Suprapubic skin (tissue), 4 donors: ENCODE data around the gene GABRR1. TPM values are rescaled to one million over a fixed set of nuclear protein-coding genes. Genes with fewer than 3 reads are reported as not detected.
A peak's percentile ranks its signal among the peaks of the same experiment; 100 is the strongest.

Source experiments
- DNase-seq, 2 donors: peaks; one replicate each; pipeline ENCODE4 v3.0.0-alpha.2; 2019; ENCODE audit warnings: low spot score in 2 of 2
- H3K27ac ChIP-seq: fragments of 200-600 bp; sonication (generic); one replicate; pipeline ENCODE4 v1.5.1; 2019
- H3K27me3 ChIP-seq: fragments of 200-600 bp; sonication (generic); one replicate; pipeline ENCODE4 v1.5.1; 2019
- H3K36me3 ChIP-seq: fragments of 200-600 bp; sonication (generic); one replicate; pipeline ENCODE4 v1.5.1; 2019
- H3K4me1 ChIP-seq: fragments of 200-600 bp; sonication (generic); one replicate; pipeline ENCODE4 v1.5.1; 2019
- H3K4me3 ChIP-seq: fragments of 200-600 bp; sonication (generic); one replicate; pipeline ENCODE4 v1.5.1; 2019; ENCODE audit warnings: mild to moderate bottlenecking
- H3K9me3 ChIP-seq: fragments of 200-600 bp; sonication (generic); one replicate; pipeline ENCODE4 v1.5.1; 2019
- EP300 ChIP-seq: sonication (generic); formaldehyde crosslinking; IDR thresholded peaks from one replicate; pipeline ENCODE4 v1.6.1; 2017; ENCODE audit warnings: antibody characterized with exemption
- POLR2A ChIP-seq, 2 donors: fragments of 450-650 bp; IDR thresholded peaks; one replicate each; pipeline ENCODE4 v1.6.1; 2017; ENCODE audit warnings: antibody characterized with exemption in 2 of 2, mild to moderate bottlenecking in 2 of 2, moderate library complexity in 2 of 2
- POLR2AphosphoS5 ChIP-seq, 3 donors: sonication (generic); formaldehyde crosslinking; IDR thresholded peaks; one replicate each; pipeline ENCODE4 v1.6.1; 2017; ENCODE audit warnings: antibody characterized with exemption in 3 of 3
- WGBS: methylation state at CpG from one replicate; pipeline ENCODE4 v1.1.5; 2018; 5-methylcytosine and 5-hydroxymethylcytosine counted together
- total RNA-seq, 4 donors: library from RNA; depleted of rRNA; stranded (reverse); fragments of >200 nt; gene quantifications; one replicate each; pipeline ENCODE4 v1.1.0, GENCODE V29; 2016
- TF ChIP-seq, protein P1 (sequence below), 2 donors: fragments of 200-600 bp in 1 of 2; fragments of 450-650 bp in 1 of 2; sonication (generic) in 1 of 2; IDR thresholded peaks; one replicate each; pipeline ENCODE4 v1.5.1; 2016 to 2019; ENCODE audit warnings: antibody characterized with exemption in 2 of 2, mild to moderate bottlenecking in 1 of 2, moderate library complexity in 1 of 2

Gene GABRR1
- total RNA-seq, 4 donors from 2014 or later = 0.48 to 0.52 TPM; not detected in 2

- Histone ChIP-seq H3K36me3 (no peaks in the 10 kb centered on the region), H3K27me3 (no peaks in the 10 kb centered on the region), H3K9me3 (no peaks in the 10 kb centered on the region), H3K4me1 (no peaks in the 10 kb centered on the region), H3K27ac (no peak overlapping the region), H3K4me3 (no peak overlapping the region)
- 87% methylated on average over 4 of the region's 4 CpGs for WGBS
- TF ChIP-seq, protein P1, sequence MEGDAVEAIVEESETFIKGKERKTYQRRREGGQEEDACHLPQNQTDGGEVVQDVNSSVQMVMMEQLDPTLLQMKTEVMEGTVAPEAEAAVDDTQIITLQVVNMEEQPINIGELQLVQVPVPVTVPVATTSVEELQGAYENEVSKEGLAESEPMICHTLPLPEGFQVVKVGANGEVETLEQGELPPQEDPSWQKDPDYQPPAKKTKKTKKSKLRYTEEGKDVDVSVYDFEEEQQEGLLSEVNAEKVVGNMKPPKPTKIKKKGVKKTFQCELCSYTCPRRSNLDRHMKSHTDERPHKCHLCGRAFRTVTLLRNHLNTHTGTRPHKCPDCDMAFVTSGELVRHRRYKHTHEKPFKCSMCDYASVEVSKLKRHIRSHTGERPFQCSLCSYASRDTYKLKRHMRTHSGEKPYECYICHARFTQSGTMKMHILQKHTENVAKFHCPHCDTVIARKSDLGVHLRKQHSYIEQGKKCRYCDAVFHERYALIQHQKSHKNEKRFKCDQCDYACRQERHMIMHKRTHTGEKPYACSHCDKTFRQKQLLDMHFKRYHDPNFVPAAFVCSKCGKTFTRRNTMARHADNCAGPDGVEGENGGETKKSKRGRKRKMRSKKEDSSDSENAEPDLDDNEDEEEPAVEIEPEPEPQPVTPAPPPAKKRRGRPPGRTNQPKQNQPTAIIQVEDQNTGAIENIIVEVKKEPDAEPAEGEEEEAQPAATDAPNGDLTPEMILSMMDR (IDR thresholded peaks at IDR 0.05) = no peak
- TF ChIP-seq POLR2A (IDR thresholded peaks at IDR 0.05) (no peak), POLR2AphosphoS5 (IDR thresholded peaks at IDR 0.05) (no peak), EP300 (no peak)
- peak in 1 of 2 donors; percentile 26 for DNase-seq
Measured at GRCh38 chr6:89216411-89216810, 747 bp downstream of the GABRR1 start.

GRCh38 chr6:89215391-89215790, 1.8 kb downstream of the GABRR1 start:
- Histone ChIP-seq H3K4me3 (no peak overlapping the region), H3K9me3 (no peaks in the 10 kb centered on the region), H3K27me3 (no peaks in the 10 kb centered on the region), H3K4me1 (no peaks in the 10 kb centered on the region), H3K27ac (no peak overlapping the region), H3K36me3 (no peaks in the 10 kb centered on the region)
- TF ChIP-seq POLR2AphosphoS5 (IDR thresholded peaks at IDR 0.05) (no peak), EP300 (no peak)
- TF ChIP-seq, protein P1 (IDR thresholded peaks at IDR 0.05) = no peak
- no peak for DNase-seq

- Histone ChIP-seq H3K4me3 (no peak overlapping the region), H3K27ac (no peak overlapping the region), H3K27me3 (no peaks in the 10 kb centered on the region), H3K4me1 (no peaks in the 10 kb centered on the region), H3K9me3 (no peaks in the 10 kb centered on the region), H3K36me3 (no peaks in the 10 kb centered on the region)
- no peak for TF ChIP-seq EP300
- no peak for TF ChIP-seq POLR2AphosphoS5 (IDR thresholded peaks at IDR 0.05)
- TF ChIP-seq, protein P1 (IDR thresholded peaks at IDR 0.05) = no peak
- TF ChIP-seq POLR2A (IDR thresholded peaks at IDR 0.05) = no peak
- DNase-seq = no peak
Measured at GRCh38 chr6:89214197-89214596, 3.0 kb downstream of the GABRR1 start.

DNA sequence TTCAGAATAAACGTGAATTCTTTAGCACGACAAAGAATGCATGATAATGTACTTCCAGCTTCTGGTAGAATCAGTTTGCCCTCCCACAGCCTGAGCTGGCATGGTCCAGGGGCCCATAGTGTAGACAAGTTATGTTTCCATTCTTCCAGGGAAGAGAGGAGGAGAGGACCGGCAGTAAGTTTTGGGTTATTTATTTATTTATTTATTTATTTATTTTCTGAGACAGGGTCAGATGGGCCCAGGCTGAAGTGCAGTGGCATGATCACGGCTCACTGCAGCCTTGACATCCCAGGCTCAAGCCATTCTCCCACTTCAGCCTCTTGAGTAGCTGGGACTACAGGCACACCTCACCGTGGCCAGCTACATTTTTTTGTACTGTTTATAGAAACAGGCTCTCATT, 4.7 kb downstream of the GABRR1 start:
- no peaks in the 10 kb centered on the region for H3K9me3 ChIP-seq
- 54% methylated on average over 5 of the region's 5 CpGs for WGBS
- no peak overlapping the region for H3K27ac ChIP-seq
- no peaks in the 10 kb centered on the region for H3K27me3 ChIP-seq
- TF ChIP-seq EP300 (no peak), POLR2A (IDR thresholded peaks at IDR 0.05) (no peak), POLR2AphosphoS5 (IDR thresholded peaks at IDR 0.05) (no peak)
- TF ChIP-seq, protein P1 (IDR thresholded peaks at IDR 0.05) = no peak
- H3K4me1 ChIP-seq = no peaks in the 10 kb centered on the region
- H3K36me3 ChIP-seq = no peaks in the 10 kb centered on the region
- DNase-seq = no peak
- H3K4me3 ChIP-seq = no peak overlapping the region

- Histone ChIP-seq H3K27me3 (no peaks in the 10 kb centered on the region), H3K36me3 (no peaks in the 10 kb centered on the region), H3K27ac (no peak overlapping the region), H3K4me1 (no peaks in the 10 kb centered on the region), H3K4me3 (no peak overlapping the region), H3K9me3 (no peaks in the 10 kb centered on the region)
- WGBS = 93% methylated on average over 6 of the region's 6 CpGs
- TF ChIP-seq EP300 = no peak
- no peak for TF ChIP-seq POLR2A (IDR thresholded peaks at IDR 0.05)
- TF ChIP-seq, protein P1 (IDR thresholded peaks at IDR 0.05) = no peak
- TF ChIP-seq POLR2AphosphoS5 (IDR thresholded peaks at IDR 0.05) = no peak
- no peak for DNase-seq
Measured at GRCh38 chr6:89209457-89209856, 7.7 kb downstream of the GABRR1 start.
